Left lobe of liver (tissue), 2 donors: ENCODE results near the gene HOXA2. TPM values are rescaled to one million over a fixed set of nuclear protein-coding genes. Genes with fewer than 3 reads are reported as not detected.
A peak's percentile ranks its signal among the peaks of the same experiment; 100 is the strongest.

Experiments used
- ATAC-seq: fragments of 200-7000 bp; cut with Tn5 transposase; one replicate; pipeline ENCODE4 v1.9.1; 2020; ENCODE audit warnings: mild to moderate bottlenecking, moderate library complexity
- DNase-seq: peaks from one replicate; pipeline ENCODE4 v3.0.0-alpha.2; 2020; ENCODE audit warnings: low spot score
- total RNA-seq: library from RNA; stranded (reverse); gene quantifications from one replicate; pipeline ENCODE4 v1.2.1, GENCODE V29; 2021
- donor health status: DM: no; HTN: no; CAD: no; lungs with moderate emphysema.
- donor health status: DM: no; HTN: yes; CAD: no.

HOXA2 gene
- total RNA-seq, 1 donor from 2014 or later: 0.15 TPM

DNA sequence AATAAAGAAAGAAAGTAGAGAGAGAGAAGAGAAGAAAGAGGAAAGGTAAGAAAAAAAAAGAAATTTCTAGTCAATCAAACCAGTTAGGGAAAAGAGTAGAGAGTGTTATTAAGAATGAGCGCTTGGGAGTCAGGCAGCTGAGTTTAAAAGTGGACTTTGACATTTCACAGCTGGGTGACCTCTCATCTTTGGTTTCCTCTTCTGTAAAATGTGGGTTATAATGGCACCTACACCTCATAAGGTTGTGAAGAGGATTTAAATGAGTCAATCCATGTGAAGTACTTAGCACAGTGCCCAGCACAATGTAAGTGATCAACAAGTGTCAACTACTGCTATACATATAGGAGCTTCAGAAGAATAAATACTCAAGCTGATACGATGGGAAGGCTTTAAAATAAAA lies 18.8 kb downstream of the HOXA2 start:
- no peak for ATAC-seq
- no peak for DNase-seq

DNA sequence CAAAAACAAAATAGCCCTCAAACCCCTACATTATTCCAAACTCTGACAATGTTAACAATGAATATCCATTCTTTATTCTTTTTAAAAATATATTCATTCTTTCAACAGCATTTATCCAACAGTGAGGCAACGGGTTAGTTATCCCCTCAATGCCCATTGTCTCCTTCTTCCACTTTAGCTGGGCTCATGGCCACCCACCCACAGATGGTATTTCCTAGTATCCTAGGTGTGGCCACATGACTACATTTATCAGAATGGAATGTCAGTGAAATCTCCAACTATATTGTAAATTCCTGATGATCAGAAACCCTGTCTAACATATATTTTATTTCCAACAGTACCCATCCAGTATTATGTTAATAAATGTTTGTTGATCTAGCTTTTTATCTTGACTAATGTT lies 20.3 kb downstream of the HOXA2 start:
- ATAC-seq (no peak), DNase-seq (no peak)

DNA sequence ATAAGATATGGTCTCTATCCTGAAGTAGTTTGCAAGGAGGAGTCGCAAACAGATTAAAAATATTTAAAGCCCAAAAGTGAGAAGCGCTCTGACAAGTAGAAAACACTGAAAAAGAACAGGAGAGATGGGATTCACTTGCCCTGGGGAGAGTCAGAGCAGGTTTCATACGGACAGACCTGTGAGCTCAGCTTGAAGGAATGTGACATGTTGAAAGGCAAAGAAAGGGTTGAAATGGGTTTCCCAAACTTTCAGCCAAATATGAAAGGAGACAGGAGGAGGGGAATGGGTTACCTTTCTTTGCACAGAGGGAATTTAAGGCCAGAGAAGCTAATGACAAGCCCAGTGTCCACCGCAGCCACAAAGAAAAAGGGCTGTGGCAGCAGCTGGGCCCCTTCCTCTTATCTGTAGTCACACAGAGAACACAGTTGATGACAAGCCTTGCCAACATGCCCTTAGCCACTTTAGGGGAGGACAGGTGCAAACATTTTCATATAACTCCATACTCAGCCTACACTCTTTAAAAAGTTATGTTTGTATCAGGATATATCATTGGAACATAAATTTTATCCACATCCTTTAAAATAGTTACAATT lies 21.5 kb downstream of the HOXA2 start:
- ATAC-seq (no peak), DNase-seq (no peak)

DNA sequence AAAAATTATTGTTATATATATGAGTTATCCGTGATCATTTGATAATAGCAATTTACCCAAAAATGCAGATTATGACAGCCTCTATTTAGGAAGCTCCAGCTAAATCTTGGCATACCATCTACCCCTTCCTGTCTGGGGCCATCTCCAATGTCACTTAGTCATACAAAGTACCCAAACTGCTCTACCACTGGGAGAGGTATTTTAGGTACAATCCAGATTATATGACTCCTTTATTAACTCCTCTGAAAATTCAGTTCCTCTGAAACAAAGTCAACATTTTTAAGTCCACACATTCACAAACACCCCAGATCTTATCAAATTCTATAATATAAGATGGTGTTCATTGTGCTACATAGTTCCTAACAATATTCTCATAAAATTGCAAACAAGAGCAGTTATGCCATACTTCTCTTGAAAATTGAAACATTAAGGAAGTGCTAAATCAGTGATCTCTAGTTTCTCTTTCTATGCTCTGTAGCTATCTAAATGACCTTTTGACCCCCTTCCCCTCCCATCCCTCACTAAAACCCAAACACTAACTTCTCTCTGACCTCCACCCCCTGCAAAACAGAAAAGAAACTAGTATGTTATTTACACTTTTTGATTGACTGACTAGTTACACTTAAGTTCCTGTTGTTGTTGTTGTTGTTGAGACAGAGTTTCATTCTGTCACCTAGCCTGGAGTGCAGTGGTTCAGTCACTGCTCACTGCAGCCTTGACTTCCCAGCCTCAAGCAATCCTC lies 23.1 kb downstream of the HOXA2 start:
- no peak for ATAC-seq
- no peak for DNase-seq

DNA sequence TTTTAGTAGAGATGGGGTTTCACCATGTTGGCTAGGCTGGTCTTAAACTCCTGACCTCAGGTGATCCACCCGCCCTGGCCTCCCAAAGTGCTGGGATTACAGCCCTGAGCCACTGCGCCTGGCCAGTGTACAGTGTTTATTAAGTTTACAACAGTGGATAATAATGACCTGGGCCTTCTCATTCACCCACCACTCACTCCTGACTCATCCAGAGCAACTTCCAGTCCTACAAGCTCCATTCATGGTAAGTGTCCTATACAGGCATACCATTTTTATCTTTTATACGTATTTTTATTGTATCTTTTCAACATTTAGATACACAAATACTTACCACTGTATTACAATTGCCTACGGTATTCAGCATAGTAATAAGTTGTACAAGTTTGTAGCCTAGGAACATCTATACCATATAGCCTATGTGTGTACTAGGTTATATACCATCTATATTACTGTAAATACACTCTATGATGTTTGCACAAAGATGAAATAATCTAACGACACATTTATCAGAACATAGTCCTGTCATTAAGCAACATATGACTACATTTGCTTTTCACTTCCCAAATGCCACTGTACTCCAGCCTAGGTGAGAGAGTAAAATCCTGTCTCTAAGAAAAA lies 23.8 kb downstream of the HOXA2 start:
- no peak for DNase-seq
- ATAC-seq: no peak

DNA sequence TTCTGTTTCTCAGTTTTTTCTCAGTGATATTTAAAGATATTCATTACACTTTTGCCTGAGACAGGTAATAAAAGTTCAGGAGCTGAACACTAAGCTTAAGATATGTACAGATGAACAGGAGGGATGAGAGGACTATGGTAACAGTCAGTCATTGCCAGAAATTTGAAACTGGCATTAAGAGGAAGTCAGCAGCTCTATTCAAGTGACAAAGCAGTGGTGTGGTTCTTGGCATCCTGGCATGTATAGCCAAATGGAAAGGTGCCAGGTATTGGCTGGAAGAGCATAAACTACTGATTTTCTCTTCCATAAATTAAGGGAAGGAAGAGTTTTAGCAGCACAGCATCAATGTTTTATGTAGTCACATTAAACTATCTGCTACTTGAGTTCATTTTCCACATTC lies 29.4 kb downstream of the HOXA2 start:
- DNase-seq (no peak), ATAC-seq (no peak)

DNA sequence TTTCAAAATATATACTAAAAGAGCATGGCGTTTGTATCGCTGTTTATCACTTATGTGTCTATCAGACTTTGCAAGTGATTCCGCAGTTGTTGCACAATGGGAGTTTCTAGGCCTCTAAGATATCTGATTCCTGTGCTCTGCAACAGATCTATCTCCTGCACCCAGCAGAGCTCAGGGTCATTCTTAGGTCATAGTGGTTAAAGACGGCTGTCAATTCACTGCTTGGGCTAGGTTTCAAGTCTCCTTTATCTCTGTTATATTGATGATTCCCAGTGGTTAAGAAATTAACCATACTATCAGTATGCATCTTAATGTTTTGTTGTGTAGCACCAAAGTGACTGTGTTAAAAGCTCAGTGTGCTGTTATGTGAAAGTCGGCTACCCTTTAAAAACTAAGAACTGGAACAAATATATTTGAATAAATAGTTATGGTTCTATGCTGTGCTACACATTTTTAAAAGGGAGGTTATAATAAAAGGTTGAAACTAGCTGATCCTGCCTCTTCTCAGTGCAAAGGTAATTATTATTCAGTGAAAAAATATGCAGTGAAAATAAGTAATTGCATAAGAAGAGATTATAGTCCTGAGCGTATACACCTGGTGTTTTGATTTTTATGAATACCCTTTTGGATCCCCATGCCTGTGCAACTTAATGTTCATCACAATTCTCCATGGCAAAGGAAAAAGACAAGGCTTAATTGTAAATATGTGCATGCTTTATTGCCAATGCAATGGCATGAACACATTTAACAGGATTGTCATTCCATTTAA lies 30.7 kb downstream of the HOXA2 start:
- DNase-seq (no peak), ATAC-seq (no peak)

DNA sequence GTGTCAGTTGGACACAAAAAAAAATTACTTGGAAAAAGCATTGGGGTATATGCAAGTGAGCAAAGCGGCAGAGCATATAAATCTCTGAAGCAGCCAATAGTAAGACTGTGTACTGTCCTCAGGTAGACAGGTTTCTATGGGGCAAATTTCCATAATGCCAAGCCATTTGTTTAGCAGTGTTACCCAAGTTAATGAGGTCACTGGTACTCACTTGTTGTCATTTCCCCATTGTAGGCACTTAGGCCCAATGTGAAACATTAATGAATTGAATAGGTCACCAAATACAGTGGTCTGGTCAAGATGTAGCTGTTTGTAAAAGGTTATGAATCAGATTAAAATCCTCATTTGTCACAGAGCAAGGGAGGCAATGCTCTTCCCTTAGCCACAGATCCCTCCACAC lies 34.2 kb downstream of the HOXA2 start:
- DNase-seq (no peak), ATAC-seq (no peak)

DNA sequence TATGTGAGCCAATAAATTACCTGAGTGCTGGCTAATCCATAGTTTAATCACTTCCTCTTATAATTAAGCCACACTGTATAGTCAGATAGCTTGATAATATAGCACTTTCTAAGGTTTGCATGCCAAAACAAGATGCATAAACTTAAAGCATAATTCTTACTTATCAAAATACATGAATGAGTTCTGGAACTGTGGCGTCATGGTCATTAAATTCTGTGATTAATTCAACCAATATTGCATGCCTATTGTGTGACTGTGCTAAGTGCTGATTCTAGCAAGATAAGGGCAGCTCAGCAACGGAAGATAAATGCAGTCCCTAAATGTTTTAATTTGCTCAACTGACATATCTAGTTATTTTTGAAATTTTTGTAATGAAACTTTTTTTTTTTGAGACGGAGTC lies 36.3 kb downstream of the HOXA2 start:
- ATAC-seq (no peak), DNase-seq (no peak)

DNA sequence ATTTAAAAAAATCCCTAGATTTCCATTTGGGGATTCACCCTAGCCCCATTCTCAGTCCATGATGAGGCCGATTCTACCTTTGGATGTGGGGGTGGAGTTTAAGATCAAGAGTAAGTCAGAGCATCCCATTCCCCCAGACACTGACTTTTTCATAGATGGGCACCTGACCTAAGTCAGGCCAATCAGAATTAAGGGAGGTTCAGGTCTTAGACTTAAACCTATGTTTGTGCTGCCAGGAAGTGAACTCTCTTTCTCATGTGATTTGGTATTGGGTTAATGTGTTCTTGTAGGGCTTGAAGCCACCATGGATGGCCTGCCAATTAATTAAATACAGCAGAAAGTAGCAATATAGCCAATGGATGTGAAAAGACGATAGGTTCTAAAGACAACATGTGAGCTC lies 36.8 kb downstream of the HOXA2 start:
- DNase-seq (no peak), ATAC-seq (no peak)

DNA sequence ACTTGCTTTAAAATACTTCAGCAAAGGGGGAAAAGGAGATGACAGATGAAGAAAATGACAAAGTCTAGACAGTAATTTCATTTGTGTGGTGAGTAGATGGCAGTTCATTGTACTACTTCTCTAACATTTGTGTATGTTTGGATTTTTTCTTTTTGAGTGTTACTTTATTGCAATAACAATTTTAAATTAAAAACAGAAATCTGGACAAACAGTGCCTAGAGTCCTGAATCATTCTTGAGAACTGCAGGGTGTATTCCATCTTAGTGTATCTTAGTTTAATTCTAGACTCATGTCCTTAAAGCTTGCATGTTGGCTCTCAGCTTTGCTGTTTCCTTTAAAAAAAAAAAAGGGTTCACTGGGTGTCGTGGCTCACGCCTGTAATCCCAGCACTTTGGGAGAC lies 37.8 kb downstream of the HOXA2 start:
- DNase-seq (no peak), ATAC-seq (no peak)

DNA sequence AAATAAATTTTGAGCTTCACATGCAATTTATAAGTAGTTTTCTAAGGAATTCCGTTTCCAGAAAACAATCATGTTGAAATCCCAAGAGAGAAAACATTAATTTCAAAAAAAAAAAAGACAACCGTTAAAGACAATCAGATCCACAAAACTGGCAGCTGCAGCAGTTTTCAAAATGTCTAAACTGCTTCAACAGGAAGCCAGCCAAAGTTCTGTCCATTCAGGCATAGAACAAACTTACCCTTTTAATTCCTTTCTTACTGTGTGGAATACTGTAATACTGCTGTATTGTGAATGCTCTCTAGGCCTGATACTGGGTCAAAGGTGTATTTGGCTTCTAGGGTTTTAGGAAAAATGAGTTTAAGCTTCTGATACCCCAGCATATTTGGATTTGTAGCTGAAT lies 38.3 kb downstream of the HOXA2 start:
- peak; percentile 60 for ATAC-seq
- no peak for DNase-seq

DNA sequence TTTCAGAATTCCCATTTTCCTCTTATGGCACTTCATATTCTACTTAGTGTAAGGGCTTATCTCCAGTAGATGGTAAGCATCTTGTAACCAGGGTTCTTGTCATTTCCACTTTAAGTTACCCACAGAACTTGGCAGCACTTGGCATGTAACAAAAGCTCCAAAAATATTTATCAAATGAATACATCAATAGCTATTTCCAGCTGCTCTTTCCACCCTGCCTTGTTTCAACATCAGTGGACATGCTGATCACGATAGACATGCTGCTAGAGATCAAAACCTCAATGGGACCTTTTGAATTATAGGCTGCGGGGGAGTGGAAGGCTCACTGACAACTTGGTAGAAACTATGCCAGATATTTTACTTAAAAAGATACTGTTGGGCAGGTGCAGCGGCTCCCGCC lies 39.5 kb downstream of the HOXA2 start:
- DNase-seq (no peak), ATAC-seq (no peak)

DNA sequence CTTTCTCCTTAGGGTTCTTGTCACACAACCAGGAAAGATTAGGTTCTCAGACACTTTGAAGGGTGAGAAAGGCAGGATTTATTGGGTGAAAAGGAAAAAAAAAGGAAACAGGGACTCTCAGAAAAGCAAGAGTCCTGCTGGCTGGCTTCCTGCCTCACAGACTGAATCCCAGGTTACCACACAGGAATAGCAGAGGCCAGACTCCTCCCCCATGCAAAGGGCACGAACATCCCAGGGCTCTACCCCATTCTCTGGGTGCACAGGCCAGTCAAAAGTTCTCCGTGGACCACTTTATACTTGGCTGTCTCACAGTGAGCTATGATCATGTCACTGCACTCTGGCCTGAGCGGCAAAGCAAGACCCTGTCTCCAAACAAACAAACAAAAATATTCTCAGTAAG lies 49.3 kb downstream of the HOXA2 start:
- no peak for DNase-seq
- ATAC-seq: peak; percentile 42

DNA sequence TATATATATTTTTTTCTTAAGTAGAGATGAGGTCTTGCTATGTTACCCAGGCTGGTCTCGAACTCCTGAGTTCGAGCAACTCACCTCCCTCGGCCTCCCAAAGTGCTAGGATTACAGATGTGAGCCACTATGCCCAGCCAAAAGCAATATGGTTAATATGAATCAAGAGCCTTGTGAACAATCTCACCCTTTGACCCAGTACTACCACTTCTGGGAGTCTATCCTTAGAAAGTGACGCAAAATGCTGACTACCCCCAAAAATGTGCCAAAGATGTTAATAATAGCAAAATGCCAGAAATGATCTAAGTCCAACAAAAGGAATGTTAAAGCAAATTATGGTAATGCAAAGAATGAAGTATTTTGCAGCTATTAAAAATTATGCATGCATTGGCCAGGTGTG lies 51.0 kb downstream of the HOXA2 start:
- DNase-seq (no peak), ATAC-seq (no peak)

Other genes starting within 250 kb of the HOXA2 start
- 5.2 TPM for gene SKAP2, start 238.1 kb downstream of the HOXA2 start, total RNA-seq
- 0.08 TPM for gene HOXA1, start 6.7 kb downstream of the HOXA2 start, total RNA-seq
- 0.43 TPM for gene HOXA4, start 28.1 kb upstream of the HOXA2 start, total RNA-seq
- gene HOXA5, start 41.0 kb upstream of the HOXA2 start, total RNA-seq: 0.50 TPM
- not detected for gene HOXA6, start 45.1 kb upstream of the HOXA2 start, total RNA-seq
- gene HOXA3, start 49.9 kb upstream of the HOXA2 start, total RNA-seq: 0.30 TPM
- gene HOXA7, start 54.0 kb upstream of the HOXA2 start, total RNA-seq: not detected
- gene HOXA9, start 62.9 kb upstream of the HOXA2 start, total RNA-seq: not detected
- gene HOXA10, start 71.6 kb upstream of the HOXA2 start, total RNA-seq: 0.10 TPM
- gene HOXA11, start 82.5 kb upstream of the HOXA2 start, total RNA-seq: not detected
- 0.03 TPM for gene HOXA13, start 97.4 kb upstream of the HOXA2 start, total RNA-seq
- not detected for gene EVX1, start 140.1 kb upstream of the HOXA2 start, total RNA-seq